HFF-Myc (cell line): Measurements from ENCODE around the gene DHRS11.

Experiments used
- DNase-seq: peaks from one replicate; pipeline ENCODE4 v3.0.0-alpha.2; 2011; ENCODE audit warnings: low read depth; ENCODE audit errors: extremely low read depth
- H3K4me3 ChIP-seq: replicated peaks from 2 replicates; pipeline ENCODE4 v1.5.1; 2011; ENCODE audit warnings: low read depth, mild to moderate bottlenecking, control low read depth, low read length
- TF ChIP-seq, protein P1 (sequence below): IDR thresholded peaks from 2 replicates; pipeline ENCODE4 v1.5.1; 2012; ENCODE audit warnings: mild to moderate bottlenecking, low read depth, low read length, control low read depth; ENCODE audit errors: missing control alignments

DHRS11 gene

DNA sequence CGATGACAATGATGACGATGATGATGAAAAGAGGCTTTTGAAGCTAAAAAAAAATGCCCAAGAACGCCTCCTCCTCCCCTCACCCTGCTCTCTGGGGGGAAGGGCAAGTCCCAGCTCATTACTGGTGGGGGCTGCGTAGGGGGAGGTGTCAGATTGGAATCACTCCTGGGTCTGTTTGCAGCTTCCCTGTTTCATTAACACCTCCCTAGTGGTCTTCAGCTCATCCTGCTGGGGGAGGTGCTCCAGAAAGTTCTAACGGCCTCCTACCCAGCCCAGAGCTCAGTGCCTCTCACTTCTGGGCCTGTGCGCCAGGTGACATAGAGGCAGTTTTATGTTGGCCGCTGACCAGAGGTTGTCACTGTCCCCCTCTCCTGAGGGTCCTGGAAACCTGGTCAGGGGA is 22.4 kb downstream of the DHRS11 start:
- H3K4me3 ChIP-seq = no peak overlapping the region
- TF ChIP-seq, protein P1, sequence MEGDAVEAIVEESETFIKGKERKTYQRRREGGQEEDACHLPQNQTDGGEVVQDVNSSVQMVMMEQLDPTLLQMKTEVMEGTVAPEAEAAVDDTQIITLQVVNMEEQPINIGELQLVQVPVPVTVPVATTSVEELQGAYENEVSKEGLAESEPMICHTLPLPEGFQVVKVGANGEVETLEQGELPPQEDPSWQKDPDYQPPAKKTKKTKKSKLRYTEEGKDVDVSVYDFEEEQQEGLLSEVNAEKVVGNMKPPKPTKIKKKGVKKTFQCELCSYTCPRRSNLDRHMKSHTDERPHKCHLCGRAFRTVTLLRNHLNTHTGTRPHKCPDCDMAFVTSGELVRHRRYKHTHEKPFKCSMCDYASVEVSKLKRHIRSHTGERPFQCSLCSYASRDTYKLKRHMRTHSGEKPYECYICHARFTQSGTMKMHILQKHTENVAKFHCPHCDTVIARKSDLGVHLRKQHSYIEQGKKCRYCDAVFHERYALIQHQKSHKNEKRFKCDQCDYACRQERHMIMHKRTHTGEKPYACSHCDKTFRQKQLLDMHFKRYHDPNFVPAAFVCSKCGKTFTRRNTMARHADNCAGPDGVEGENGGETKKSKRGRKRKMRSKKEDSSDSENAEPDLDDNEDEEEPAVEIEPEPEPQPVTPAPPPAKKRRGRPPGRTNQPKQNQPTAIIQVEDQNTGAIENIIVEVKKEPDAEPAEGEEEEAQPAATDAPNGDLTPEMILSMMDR = no peak
- no peak for DNase-seq

DNA sequence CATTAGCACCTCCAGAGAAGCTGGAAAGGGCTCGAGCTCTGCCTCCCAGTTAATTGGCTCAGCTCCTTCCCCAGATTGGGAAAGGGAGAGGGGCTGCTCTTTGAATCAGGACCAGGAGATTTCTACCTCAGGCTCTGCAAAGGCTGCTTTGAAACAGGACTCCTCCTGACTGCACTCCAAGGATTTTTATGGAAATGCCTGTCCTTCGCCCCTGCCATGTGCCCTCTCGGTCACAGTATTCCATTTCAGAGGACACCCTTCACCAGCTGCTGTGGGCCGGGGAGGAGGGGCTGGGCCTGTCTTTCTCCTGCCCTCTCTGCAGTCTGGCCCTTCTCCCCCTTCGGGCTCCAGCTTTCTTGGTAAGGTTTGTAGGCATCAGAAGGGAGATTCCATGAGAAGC is 23.3 kb downstream of the DHRS11 start:
- TF ChIP-seq, protein P1 = no peak
- H3K4me3 ChIP-seq = no peak overlapping the region
- DNase-seq = no peak

DNA sequence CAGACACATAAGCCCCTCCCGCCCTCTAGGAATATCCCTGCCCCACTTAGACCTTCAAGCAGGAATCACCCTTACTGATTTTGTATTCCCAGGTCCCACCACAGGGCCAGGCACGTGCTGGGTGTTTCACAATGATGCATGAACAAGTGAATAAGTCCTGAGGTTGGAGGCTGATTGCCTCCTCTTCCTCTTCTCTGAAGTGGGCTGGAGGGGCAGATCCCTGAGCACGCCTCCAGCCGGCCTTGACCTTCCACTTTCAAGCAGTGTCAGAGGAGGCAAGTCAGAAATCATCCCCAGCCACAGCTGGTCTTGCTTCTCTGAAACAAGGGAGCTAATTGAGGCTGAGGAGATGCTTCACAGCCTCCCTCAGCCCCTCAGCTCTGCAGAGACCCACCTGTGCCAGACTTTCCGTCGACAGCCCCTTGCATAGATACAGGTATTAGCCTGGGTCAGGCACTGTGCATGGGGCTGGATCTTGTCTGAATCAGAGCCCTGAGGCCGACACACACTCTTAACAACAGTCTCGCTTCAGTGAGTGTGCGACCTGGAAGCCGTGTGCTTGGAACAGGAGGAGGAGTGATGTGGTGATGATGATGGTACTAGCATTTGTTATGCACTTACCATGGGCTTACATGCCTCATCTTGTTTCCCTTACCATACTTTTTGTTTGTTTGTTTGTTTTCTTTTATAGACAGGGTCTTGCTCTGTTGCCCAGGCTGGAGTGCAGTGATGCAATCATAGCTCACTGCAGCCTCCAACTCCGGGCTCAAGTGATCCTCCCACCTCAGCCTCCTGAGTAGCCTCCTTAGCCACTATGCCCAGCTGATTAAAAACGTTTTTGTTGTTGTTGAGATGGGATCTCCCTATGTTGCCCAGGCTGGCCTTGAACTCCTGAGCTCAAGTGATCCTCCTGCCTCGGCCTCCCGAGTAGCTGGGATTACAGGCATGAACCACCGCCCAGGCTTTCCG is 24.7 kb downstream of the DHRS11 start:
- TF ChIP-seq, protein P1 = no peak
- no peak for DNase-seq
- H3K4me3 ChIP-seq = no peak overlapping the region

DNA sequence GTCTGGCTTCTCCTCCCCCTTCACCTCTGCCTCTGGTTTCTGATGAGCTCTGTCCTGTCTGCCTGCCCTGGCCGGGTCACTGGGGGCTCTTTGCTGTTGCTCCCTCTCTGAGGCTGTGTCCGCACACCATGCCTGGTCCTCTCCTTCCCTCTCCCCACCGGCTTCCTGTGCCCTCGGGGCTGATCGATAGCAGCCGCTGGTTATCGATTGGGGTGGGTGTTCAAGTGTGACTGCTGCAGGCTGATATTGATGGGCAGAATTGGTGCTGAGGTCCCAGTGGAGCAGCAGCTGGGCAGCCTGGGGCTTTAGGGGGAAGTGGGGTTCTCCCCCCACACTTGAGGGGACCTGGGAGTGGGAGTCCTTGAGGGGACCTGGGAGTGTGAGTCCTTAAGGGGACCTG is 26.1 kb downstream of the DHRS11 start:
- DNase-seq = no peak
- TF ChIP-seq, protein P1 = no peak
- no peak overlapping the region for H3K4me3 ChIP-seq

DNA sequence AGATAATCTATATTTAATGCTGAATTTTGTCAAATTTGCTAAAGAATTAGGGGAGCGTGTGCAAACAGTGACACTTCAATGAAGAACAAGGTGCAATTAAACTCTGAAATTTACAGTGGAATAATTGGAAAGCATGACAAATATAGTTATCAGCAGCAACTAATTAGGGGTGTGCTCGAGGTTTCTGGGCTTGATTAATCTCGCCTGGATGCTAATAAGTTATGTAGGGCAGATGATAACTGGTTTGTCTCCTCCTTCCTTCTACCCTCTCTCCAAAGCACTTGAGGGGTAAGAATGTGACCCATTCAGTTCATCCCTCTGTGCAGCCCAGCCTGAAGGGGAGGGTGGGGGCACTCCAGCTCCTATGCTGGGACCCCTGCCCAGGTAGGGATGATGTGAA is 31.6 kb downstream of the DHRS11 start:
- no peak overlapping the region for H3K4me3 ChIP-seq
- TF ChIP-seq, protein P1 = no peak
- no peak for DNase-seq

DNA sequence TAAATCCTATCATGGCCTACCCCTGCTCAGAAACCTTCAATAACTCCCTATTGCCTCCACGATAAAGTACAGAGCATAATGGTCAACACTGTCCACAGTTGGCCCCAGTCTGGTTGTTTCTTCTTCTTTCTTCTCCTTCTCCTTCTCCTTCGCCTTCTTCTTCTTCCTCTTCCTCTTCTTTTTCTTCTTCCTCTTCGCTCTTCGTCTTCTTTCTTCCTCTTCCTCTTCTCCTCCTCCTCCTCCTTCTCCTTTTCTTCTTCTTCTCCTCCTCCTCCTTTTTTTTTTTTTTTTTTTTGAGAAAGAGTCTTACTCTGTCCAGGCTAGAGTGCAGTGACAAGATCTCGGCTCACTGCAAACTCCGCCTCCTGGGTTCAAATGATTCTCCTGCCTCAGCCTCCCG is 33.5 kb downstream of the DHRS11 start:
- TF ChIP-seq, protein P1 = no peak
- no peak for DNase-seq

DNA sequence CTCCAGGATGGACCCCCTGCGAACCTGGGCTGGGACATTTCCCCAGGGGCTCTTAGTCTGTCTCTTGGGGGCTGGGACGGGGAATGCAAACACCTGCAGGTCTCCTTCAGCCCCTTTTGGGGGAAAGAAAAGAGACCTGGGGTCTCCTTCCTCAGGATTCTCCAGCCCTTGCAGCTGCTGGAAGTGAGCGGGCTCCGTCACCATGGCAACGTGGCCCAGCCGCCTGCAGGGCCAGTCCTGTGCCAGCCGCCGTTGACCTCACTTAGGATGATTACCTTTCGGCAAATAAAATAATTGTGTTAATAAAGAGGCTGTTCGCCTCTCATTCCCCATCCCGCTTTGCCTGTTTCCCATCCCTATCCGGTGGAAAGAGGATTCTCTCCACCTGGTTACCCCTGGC is 35.4 kb downstream of the DHRS11 start:
- no peak for DNase-seq
- no peak overlapping the region for H3K4me3 ChIP-seq
- TF ChIP-seq, protein P1 = no peak

More for the DNA sequence above, 33.5 kb downstream of the DHRS11 start:
- no peak overlapping the region for H3K4me3 ChIP-seq
